Measurements from ENCODE around the gene NEGR1.
"Not testable (repeated sequence)": the region's sequence is repeated elsewhere in the genome, so short reads cannot be mapped to it uniquely, and the experiment has no call there.

NEGR1 gene

DNA sequence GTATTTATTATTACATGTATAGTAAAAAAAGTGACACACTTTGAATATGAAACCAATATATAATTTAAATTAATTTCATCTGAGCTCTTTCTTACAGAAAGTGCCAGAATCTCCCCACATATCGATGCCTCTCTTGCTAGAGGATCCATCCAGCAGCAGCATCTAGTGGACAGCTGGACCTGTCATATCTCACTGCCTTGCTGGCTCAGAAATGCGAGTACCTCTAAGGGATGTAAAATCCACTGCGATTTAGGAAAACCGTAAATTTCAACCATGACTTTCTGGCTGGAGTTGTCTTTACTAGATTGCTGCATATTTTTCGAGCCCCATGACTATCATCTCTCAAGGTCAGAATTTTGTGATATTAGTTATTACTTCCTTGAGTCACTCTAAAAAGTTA lies 333.8 kb downstream of the NEGR1 start:
- DNase-seq (ENCODE audit: low read depth, low spot score), result no peak

GRCh38 chr1:71944006-71944405 lies 338.3 kb downstream of the NEGR1 start:
- DNase-seq (ENCODE audit: low read depth, low spot score), result no peak

- no peak for DNase-seq (ENCODE audit: low read depth, low spot score)
Observed at GRCh38 chr1:71940261-71940660, 342.1 kb downstream of the NEGR1 start.

- DNase-seq (ENCODE audit: low read depth, low spot score), result no peak
Observed at GRCh38 chr1:71930511-71930910, 351.8 kb downstream of the NEGR1 start.

DNA sequence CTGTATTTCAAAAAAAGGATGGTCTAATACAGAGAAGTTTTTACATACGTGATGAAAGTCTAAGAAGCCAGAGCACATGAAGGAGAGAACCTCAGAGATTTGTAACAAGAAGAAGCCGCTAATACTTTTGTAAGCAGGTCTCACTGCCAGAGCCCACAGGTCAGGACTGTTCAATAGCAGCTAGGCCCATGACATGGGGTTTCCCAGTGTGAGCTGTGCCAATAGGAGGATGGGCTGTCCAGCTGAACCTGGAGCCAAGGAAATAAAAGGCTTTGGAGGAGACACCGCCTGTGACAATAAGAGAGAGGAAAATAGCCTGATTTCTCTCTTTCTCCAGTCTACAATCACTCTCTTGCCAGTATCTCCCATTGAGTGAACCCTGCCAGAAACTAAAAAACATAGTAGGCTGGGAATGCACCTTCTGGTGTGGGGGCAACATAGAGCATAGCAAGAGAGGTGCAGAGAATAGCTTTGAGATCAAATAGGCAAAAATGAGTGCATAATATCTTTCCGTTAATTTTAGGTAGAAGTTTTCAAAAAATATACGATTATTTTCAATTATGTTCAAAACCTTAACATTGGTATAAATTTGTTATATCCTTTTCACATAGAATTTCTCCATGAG lies 360.3 kb downstream of the NEGR1 start:
- no peak for DNase-seq (ENCODE audit: low read depth, low spot score)

GRCh38 chr1:71921204-71921603 lies 361.1 kb downstream of the NEGR1 start:
- DNase-seq (ENCODE audit: low read depth, low spot score), result no peak

GRCh38 chr1:71920556-71920955 lies 361.8 kb downstream of the NEGR1 start:
- no peak for DNase-seq (ENCODE audit: low read depth, low spot score)

DNA sequence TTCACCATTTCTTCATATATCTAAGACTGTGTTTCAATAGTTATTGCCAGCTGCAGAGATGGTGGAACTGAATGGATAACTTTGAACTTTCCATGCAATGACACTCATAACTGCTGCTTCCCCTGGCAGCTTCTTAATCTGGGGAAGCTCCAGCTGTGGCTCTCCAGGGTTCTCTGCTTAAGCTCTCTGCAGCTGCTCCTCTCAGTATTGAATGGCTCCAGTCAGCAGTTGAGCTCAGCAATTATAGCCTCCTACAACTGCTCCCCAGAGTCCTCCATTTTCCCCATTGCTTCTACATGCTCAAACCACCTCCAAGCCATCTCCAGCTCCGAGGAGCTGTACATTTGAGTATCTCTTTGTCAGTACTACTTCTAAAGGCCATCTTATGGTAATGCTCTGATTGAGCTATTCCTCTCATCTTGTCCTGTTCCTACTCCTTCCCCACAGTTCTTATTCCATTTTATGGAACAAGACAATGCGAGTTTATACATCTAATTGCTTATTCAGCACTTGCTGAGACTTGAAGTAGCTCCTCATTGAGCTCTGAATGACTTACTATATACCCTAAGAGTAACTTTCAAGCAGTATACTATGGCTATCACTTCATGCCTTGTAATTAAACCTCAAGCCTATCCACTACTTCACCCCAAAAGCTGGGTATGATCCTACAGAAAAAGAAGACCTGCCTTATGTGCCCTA lies 362.4 kb downstream of the NEGR1 start:
- no peak for DNase-seq (ENCODE audit: low read depth, low spot score)

GRCh38 chr1:71918630-71919029 lies 363.7 kb downstream of the NEGR1 start:
- DNase-seq (ENCODE audit: low read depth, low spot score), result no peak

DNA sequence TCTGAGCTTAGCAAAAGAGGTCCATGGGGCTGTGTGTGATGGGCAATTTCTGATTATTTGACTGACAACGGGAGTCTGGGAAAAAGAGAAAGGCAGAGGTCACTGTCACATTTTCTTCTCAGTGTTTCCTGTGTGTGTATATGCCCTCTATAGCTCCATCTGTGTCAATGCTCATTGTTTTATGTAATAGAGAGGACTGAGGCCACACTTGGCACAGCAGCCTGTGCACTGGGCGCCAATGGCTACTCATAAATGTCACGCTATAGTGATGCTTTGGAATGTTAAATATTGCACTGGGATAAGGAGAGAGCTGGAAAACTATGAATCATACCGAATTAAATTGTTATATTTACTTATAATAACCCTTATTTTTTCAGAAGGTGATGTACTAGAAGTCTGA lies 365.4 kb downstream of the NEGR1 start:
- DNase-seq (ENCODE audit: low read depth, low spot score), result no peak

GRCh38 chr1:71914626-71915025 lies 367.7 kb downstream of the NEGR1 start:
- DNase-seq (ENCODE audit: low read depth, low spot score), result no peak

GRCh38 chr1:71908871-71909390 lies 373.4 kb downstream of the NEGR1 start:
- DNase-seq (ENCODE audit: low read depth, low spot score), result no peak

DNA sequence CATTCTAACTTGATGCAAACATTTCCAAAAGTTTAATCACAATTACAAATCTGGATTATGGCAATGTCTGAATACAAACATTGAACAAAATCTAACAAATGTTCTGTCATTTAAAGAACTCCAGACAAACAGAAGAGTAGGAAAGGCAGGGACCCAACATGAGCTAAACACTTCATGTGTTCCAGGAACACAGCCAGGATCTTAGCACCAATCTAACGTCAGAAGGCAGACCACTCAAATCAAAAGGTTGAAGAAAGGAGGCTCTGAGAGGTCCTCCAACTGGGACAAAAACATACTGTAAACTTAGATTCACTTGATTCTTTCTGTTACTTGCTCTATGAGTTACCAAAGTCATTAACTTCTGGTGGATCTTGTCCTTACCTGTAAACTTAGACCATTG lies 374.0 kb downstream of the NEGR1 start:
- no peak for DNase-seq (ENCODE audit: low read depth, low spot score)

- DNase-seq (ENCODE audit: low read depth, low spot score), result no peak
Observed at GRCh38 chr1:71899881-71900280, 382.5 kb downstream of the NEGR1 start.

GRCh38 chr1:71888166-71888565 lies 394.2 kb downstream of the NEGR1 start:
- DNase-seq (ENCODE audit: low read depth, low spot score), result not testable (repeated sequence)

DNA sequence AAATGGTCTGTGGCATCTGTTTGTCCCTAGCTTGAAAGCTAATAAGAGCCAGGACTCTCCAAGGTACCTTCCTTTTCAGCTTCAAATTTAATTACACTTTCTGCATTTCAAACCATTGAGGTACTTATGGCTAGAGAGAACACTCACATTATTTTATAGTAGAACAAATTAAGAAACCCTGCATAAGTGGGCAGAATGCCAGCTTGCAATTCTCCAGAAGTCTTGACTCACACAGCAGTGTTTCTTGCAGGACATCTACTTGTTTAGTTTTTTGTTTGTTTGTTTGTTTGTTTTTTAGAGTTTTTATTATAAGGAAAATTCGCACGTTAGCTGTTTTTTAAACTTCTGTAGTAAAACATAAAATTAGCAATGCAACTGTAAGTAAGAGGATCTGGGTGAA lies 397.2 kb downstream of the NEGR1 start:
- DNase-seq (ENCODE audit: low read depth, low spot score), result no peak

- DNase-seq (ENCODE audit: low read depth, low spot score), result no peak
Observed at GRCh38 chr1:71882637-71883036, 399.7 kb downstream of the NEGR1 start.

- DNase-seq (ENCODE audit: low read depth, low spot score), result no peak
Observed at GRCh38 chr1:71882226-71882625, 400.1 kb downstream of the NEGR1 start.

DNA sequence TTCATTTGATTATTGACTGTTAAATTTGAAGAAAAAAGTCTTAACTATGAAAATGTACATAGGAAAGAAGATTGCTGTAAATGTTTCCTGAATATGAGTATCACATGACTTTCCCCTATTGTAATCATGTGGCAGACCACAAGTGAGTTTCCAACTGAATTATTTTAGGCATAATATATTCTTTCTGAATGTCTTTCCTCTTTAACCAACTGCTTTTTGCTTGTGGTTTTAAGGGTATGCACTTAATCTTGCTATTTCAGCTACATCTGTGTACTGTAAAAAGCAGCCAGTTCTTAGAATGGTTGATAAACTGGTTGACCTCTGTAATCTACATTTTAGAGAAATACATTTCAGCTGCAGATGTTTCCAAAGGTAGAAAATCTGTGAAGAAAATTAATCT lies 400.7 kb downstream of the NEGR1 start:
- DNase-seq (ENCODE audit: low read depth, low spot score), result no peak

DNA sequence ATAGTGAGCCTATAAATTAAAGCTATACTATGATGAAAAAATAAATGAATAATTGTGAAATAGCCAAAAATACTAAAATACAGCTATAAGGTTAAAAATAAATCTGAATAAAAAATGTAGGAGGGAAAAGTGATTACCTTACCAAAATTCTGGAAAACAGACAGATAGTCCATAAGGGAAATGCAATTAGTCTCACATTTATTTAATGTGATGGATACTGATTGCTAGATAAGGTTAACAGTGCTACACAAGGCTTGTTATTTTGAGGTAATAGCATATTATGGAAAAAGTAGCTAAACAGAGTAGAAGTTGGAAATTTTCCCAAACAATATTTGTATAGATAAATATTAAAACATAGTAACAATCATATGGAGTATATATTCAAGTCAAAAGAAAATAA lies 413.0 kb downstream of the NEGR1 start:
- no peak for DNase-seq (ENCODE audit: low read depth, low spot score)

DNA sequence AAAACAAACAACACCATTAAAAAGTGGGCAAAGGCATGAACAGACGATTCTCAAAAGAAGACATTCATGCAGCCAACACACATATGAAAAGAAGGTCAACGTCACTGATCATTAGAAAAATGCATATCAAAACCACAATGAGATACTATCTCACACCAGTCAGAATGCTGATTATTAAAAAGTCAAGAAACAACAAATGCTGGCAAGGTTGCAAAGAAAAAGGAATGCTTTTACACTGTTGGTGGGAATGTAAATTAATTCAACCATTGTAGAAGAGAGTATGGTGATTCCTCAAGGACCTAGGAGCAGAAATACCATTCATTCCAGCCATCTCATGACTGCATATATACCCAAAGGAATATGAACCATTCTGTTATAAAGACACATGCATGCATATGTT lies 419.6 kb downstream of the NEGR1 start:
- DNase-seq (ENCODE audit: low read depth, low spot score), result no peak

- no peak for DNase-seq (ENCODE audit: low read depth, low spot score)
Observed at GRCh38 chr1:71861022-71861421, 421.3 kb downstream of the NEGR1 start.

DNA sequence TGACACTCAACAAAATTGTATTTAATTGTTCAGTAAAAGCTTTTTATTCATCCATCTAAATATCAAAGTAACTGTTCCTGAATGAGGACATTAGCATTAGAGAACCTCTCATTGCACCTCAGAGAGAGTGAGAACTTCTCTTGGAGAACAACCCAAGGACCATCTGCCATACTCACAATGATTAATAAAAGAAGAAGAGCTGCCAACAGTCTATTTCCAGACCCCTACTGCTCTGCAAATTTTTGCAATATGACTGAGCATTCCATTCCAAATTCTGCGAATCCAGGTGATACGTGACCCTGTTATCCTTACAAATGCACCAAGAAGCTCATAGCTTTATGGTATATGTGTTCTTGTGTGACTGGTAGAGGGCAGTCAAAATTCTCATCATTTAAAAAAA lies 422.5 kb downstream of the NEGR1 start:
- no peak for DNase-seq (ENCODE audit: low read depth, low spot score)
